GM12873 (cell line): ENCODE data around the gene TAGLN2.

Experiments used
- CTCF ChIP-seq: IDR thresholded peaks from 2 replicates; pipeline ENCODE4 v1.5.1; 2012; ENCODE audit warnings: low read depth, mild to moderate bottlenecking, moderate library complexity, low read length, control low read depth; ENCODE audit not compliant: insufficient read depth; ENCODE audit errors: missing control alignments

Gene TAGLN2

GRCh38 chr1:159943278-159943640, 18.0 kb upstream of the TAGLN2 start:
- TF ChIP-seq CTCF, result no peak

- TF ChIP-seq CTCF, result no peak
Observed at GRCh38 chr1:159942632-159943277, 17.4 kb upstream of the TAGLN2 start.

- TF ChIP-seq CTCF, result no peak
Observed at GRCh38 chr1:159941591-159942560, 16.6 kb upstream of the TAGLN2 start.

GRCh38 chr1:159941141-159941540, 15.8 kb upstream of the TAGLN2 start:
- no peak for TF ChIP-seq CTCF

- no peak for TF ChIP-seq CTCF
Observed at GRCh38 chr1:159940006-159940620, 14.8 kb upstream of the TAGLN2 start.

GRCh38 chr1:159939678-159940002, 14.3 kb upstream of the TAGLN2 start:
- no peak for TF ChIP-seq CTCF

GRCh38 chr1:159938905-159939677, 13.8 kb upstream of the TAGLN2 start:
- no peak for TF ChIP-seq CTCF
